GM18519 (cell line): Measurements from ENCODE around the gene ATP9B.

Source experiments
- ATAC-seq: cut with Tn5 transposase; IDR thresholded peaks from one replicate; pipeline ENCODE4 v1.9.1; 2021; ENCODE audit warnings: mild to moderate bottlenecking, moderate library complexity; ENCODE audit not compliant: unreplicated experiment, low FRiP score

ATP9B gene

DNA sequence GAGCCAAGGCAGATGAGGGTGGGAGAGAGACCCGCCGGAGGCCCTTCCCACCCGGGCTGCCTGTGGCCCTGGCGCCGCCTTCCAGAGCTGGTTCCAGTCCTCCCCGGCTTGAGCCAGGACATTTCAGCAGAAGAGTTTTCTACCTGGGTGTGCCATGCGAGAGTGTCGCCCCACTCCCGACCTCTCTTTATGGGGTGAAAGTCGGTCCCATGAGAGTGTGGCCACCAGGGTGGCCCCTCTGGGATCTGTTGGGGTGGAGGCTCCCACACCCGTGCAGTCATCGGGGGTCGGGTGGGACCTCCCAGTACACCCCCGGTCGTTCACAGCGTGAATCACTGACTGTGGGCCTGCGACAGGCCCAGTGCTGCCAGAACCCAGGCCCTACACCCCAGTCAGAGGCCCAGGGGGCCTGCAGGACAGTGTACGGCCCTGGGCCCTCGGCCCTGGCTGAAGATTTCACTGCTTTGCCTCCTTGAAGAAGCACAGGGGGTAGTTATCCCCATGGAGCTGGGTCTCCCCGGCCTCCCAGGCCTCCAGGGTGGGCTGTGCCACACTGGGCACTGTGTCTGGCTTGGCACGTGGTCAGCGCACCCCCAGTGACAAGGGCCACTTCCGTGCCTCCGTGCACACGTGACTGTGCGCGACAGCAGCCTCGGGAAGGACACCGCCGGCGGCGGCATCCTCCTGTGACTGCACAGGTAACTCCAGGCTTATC is 332.5 kb downstream of the ATP9B start:
- no peak for ATAC-seq

DNA sequence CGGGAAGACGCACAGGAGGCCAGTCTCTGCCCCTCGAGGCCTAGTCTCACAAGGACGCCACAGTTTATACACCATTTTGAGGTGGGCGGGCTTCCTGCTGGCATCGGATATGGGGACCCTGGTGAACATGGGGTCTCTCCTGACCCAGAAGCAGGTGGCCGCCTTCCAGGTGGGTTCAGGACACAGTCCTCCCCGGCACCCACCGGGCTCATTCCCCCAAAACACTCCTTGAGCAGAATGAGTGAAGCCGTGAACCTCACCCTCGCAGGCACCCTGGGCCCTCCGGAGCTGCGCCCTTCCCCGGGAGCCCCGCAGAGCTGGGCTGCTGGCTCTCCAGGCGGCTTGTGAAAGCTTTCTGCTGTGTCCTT is 333.0 kb downstream of the ATP9B start:
- no peak for ATAC-seq

DNA sequence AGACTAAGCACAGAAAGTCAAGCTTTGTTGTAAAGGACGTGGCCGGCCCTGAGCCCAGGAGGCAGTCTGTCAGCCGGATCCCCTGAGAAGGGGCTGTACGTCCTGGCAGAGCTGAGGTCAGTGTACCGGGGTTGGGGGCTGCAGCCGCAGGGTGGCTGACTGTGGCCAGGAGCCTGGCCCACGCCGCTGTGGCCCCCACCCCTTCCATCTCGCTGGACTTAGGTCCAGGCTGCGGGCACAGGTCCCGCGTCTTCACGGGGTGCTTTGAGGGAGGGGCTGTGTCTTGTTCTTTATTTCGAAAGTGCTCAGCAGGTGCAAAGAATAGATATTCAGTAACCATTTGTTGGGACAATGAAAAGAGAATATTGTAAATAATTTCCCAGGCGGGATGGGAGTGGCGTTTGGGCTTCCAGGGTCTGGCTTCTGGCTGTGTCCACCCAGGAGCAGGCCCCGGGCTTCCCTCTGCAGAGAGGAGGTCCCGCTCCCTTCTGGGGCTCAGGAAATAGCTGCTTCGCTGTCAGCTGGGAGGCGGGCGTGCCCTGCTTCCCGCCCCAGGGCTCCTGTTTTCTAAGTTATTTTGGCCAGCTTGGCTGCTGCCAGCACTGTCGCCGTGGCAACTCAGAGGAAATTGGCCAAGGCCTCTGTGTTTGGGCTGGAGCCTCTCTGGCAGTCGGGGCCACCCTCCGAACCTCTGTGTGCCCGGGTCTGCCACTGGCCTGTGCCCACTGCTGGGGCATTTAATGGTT is 334.0 kb downstream of the ATP9B start:
- no peak for ATAC-seq

DNA sequence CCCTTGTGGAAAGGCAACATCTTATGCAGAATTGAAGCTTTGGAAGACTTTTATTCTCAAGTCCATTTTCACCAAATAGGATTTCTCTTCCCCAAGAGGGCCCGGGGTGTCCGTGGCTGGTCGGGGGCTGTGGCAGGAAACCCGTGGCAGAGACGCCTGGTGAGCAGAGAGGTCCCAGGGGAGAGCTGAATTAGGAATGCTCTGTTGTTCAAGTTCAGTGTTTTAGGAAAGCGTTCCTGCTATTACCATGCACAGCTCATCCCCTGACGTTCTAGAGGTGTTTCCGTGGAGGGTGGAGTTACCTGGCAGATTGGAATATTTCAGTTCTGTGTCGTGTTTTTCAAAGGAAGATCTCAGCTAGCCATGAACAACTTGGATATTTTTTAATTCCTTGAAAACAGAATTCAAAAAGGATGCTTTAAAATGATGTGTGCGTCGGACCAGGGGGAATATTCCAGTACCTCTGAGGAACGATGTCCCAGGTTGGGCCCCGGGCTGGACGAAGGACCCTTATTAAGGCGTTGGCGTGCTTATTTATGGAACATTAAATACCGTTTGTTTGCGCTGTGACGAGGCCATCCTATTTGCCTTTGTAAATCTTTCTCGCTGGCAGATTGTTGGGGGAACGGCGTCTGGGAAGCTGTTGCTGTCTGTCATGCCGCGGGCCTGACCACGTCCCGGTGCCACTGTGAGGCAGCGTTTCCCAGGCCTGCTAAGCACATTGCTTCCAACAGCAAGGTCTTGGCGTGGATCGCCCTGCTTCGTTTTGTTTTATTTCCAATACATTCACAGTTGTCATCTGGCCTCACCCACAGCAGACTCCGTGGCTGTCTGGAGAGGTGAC is 334.8 kb downstream of the ATP9B start:
- no peak for ATAC-seq

DNA sequence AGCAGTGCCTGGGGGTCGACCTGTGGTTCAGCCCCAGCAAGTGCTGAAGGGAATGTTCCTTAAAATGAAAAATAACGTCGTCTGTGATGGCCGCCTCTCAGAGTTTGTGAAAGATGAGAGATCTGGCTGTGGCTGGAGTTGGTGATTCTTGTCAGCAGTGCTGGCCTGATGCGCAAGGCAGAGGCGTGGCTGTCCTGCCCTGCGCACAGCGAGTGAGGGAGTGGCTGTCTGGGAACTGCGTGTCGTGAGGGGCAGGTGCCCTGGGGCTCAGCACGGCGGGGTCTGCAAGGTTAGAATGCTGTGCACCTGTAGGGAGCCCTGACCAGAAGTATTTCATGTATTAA is 335.3 kb downstream of the ATP9B start:
- ATAC-seq = no peak

DNA sequence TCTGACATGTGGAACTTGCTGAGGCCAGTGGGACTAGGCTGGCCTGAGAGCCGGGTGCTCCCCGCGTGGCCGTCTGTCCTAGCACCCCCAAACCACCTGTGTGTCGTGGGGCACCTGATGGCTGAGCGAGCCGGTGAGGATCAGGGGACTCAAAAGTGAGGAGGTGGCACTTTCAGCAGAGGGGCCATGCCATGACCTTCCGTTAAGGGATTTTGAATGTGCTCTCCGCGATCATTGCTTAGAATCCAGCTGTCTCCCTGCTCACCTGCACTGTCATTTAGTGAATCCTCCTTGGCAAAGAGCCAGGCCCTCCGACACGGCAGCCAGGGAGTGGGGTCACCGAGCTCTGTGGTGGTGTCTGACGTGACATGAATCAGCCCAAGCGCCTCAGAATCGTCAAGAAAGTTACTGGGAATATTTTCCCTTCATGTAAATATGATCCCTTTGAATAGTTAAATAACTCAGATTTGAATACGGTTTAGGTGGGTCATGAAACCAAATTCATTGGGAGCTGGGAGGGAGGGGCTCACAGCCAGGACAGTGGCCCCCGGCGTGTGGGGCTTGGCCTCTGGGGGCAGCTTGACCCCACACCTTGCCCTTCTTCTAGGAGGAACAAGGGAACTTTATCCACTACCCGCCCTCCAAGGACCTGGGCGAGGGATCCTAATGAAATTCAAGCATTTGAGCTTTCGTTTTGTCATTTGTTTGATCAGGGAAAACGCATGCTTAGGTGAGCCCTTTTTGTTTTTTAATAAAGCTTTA is 336.0 kb downstream of the ATP9B start:
- ATAC-seq = no peak

DNA sequence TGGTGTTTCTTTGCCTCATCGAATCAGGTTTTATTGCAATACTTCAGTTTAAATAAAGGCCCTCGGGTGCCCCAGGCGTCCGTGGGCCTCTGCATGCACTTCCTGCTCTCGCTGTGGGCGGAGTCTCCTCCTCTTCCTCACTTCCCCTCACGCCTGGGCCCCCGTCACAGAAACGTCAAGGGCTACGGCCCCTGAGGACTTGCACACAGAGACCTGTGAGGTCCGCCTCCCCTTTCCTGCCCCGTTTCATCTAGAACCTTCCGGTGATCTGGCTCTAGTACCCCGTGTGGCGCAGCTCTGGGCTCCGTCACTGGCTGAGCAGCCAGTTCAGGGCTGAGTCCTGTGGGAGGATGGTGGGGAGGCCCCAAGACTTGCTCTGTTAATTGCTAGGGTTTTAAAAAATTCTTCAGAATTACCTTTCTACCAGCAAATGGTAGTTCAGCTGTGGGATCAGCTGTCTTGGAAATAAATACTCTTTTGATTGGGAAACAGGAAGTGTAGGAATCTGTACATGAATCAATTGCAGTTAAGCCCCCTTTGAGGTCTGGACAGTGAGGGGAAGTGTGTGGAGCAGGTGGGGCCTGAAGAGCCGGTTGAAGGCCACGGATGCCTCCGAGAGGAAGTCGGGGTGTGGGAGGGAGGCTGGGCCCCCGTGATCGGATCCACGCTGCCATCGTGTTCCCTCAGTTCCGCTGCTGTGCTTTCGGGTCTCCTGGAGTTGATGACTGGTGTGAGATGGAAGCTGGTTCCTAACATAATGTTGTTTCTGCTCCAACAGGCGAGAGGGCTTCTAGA is 336.8 kb downstream of the ATP9B start:
- ATAC-seq = peak; percentile 61

DNA sequence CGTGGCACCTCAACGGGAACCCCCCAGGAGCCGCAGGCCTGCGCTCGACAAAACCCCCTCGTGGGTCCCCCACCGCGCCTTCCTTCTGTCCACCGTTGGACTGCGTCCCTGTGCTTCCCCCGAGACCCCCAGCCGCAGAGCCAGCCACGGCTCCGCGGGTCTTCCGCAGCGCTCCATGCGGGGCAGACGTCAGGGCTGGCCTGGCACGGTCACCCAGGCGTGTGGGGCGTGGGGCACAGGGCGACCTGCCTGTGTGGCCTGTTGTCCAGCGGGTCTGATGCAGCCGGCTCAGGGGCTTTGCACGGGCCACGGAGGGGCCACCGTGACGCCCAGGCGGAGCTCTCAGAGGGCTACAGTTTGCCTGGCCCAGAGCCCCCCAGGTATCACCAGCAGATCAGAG is 337.5 kb downstream of the ATP9B start:
- ATAC-seq = no peak

DNA sequence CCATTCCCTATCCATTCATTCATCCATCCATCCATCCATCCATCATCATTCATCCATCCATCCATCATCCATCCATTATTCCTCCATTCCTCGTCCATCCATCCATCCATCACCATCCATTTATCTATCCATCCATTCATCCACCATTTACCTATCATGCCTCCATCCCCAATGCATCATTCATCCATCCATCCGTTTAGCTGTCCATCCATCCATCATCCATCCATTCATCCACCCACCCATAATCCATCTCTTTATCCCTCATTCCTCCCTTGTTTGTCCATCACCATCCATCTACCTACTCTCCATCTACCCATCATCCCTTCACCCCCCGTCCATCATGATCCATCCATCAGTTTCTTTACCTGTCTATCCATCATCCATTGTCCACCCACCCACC is 340.1 kb downstream of the ATP9B start:
- ATAC-seq = no peak

DNA sequence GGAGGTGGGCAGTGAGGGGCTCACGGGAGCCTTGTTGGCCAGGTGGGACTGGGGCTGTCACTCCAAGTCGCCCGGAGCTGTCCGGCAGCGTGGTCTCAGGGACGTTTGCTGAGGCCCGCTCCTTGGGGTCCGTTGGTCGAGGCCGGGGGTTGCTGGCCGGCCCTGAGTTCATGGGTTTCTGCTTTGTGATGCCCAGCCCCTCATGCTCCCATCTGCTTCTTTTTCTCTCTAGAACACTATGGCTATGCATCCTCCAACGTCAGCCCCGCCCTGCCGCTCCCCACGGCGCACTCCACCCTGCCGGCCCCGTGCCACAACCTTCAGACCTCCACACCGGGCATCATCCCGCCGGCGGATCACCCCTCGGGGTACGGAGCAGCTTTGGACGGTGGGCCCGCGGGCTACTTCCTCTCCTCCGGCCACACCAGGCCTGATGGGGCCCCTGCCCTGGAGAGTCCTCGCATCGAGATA is 341.0 kb downstream of the ATP9B start:
- no peak for ATAC-seq

DNA sequence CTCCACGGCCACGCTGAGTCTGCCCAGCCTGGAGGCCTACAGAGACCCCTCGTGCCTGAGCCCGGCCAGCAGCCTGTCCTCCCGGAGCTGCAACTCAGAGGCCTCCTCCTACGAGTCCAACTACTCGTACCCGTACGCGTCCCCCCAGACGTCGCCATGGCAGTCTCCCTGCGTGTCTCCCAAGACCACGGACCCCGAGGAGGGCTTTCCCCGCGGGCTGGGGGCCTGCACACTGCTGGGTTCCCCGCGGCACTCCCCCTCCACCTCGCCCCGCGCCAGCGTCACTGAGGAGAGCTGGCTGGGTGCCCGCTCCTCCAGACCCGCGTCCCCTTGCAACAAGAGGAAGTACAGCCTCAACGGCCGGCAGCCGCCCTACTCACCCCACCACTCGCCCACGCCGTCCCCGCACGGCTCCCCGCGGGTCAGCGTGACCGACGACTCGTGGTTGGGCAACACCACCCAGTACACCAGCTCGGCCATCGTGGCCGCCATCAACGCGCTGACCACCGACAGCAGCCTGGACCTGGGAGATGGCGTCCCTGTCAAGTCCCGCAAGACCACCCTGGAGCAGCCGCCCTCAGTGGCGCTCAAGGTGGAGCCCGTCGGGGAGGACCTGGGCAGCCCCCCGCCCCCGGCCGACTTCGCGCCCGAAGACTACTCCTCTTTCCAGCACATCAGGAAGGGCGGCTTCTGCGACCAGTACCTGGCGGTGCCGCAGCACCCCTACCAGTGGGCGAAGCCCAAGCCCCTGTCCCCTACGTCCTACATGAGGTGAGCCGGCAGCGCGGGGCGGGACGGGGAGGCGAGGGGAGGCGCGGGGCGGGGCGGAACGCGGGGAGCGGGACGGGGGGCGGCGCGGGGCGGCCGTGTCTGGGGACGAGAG is 341.8 kb downstream of the ATP9B start:
- ATAC-seq = no peak

DNA sequence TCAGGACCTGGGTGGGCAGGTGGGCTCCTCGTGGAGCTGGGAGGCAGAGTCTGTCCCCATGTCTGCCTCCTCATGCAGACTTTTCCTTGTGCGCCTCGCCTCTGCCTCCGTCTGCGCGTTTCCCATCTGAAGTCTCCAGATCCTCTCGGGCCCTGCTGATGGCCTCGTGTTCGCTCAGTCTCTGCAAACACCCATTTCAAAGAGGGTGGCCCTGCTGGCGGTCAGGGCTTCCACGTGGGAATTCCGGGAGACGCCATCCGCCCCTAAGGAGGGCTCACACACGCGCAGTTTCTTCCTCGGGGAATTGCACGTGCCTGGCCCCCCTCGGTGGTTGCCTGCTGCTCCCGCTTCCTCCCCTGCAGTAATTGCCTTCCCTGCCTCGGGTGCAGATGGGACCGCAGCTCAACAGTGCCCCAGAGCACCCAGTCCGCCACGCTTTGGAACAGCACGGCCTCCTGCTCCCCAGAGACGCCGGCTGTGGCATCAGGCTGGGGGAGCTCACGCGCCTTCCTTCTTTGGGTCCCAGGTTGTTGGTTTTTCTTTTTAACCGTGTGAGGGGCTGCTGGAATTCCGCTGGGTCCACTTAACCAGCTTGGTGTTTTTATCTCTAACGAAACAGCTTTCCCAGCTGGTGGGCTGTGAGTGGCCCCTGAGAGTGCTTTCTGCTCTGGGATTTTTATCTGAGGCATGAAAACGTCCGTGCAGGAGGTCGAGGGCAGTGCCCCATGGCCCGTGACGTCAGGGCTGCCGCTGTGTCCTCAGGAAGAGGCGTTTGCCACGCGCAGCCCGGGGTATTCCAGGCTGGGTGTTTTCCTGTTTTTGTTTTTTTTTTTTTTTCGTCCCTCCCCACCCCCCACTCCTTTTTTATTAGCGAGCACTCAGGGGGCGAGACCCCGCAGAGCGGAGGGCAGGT is 342.7 kb downstream of the ATP9B start:
- ATAC-seq = no peak

DNA sequence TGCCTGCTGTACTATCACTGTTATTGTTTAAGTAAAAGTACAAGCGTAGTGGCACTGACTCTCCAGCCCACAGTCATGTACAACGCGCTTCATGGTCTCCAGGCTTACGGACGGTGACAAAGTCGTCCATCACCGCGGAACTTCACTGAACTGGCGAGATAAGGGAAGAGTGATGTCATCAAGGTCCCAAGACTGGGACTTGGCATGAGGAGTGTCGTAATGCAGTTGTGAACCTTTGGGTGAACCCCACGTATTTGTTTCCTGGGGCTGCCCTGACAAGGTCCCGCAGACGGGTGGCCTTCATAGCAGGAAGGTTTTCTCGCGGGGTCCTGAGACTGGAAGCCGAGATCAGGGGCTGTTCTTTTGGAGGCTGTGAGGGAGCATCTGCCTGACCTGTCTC is 343.8 kb downstream of the ATP9B start:
- ATAC-seq = no peak

DNA sequence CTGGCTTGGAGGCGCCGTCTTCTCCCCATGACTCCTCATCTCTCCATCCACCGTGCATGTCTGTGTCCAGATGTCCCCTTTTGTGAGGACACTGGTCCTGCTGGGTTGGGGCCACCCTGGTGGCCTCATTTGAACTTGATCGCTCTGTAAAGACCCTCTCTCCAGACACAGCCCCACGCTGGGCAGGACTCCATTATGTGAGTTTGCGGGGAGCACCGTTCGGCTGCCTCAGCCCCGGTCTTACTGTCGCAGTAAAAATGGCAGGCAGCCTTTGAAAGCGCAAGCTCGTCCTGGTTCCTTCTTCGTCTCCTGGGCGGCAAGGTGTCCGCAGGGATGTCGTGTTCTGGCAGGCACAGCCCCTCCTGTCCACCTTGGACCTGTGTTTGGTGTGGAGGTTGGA is 344.2 kb downstream of the ATP9B start:
- ATAC-seq = no peak

DNA sequence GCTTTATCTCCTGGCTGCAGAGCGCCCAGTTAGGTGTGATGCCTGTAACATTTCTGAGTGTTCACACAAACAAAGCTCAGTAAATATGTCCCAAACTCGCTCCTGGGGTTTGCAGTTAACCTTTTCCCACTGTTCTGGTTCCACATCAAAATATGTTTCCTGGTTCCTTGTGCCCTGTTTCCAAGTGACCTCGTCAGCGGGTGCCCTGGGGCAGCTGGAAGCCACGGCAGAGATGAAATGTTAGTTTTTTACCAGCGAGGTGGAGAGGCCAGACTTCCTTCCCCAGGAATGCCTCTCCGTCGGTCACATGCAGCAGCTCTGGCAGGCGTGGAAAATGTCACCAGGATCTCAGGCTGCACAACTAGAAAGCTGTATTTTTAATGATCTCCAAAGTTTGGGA is 344.7 kb downstream of the ATP9B start:
- ATAC-seq = no peak

DNA sequence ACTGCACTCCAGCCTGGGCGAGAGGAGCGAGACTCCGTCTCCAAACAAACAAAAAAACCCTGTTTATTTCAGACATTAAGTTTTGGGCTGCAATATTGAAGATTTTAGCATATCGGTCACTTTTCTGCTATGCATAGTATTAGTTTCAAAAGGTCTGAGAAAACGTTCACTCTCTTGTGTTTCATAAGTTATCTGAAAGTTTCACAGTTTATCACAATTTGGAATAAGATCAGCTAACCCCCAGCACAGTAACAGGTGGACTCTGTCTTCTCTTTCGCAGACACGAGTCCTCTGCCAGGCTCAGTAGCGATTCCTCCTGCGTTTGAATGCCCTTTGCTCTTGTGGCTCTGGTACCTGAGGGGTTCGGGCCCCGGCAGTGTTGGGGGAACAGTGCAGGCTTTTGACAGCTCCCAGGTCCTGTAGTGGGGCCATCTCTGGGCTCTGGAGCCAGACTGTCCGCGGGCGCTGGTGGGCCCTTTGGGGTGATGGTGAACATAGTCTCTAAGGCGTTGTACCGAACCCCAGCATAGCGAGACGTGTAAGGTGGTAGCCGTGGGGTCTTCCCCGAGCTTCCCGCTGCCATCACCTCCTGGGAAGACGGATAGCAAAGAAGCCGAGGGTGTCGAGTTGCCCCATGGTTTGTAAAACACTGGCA is 347.0 kb downstream of the ATP9B start:
- no peak for ATAC-seq

DNA sequence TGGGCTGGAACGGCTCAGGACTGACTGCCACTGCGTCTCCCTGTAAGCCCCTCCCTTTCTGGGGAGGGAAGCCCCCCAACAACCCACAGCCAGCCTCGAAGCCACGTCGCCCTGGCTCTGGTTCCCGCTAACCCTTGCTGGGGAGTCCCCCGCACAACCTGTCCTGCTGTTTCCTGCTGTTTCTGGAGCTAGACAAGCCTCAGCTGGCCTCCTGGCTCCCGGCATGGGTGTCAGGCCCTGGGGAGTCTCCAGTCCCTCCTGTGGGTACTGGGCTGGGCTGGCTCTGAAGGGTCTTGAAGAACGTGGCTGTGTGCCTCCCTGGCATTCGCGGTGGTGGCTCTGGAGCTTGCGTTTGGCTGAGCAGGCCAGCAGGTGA is 347.5 kb downstream of the ATP9B start:
- ATAC-seq = no peak
